ENCODE measurements around the gene ZFYVE27. TPM values are rescaled to one million over a fixed set of nuclear protein-coding genes. Genes with fewer than 3 reads are reported as not detected.
A peak's percentile ranks its signal among the peaks of the same experiment; 100 is the strongest.

ZFYVE27 gene
- total and polyA plus RNA-seq, 2 donors (not counting 3 experiments of a cell fraction or from before 2014, with no cell fraction given): 16.3 to 24.2 TPM

GRCh38 chr10:97714401-97715258 lies 22.3 kb upstream of the ZFYVE27 start:
- intact Hi-C loops (cut with micrococcal nuclease) (no loop called here), dilution Hi-C loops (cut with MboI; ENCODE audit: extremely low pct_ligation_motif_present, low sequenced_read_pairs) (no loop called here)
- FAIRE-seq: peak; percentile 93
- Histone ChIP-seq H3K27ac (ENCODE audit: insufficient read depth, low read depth, low read length) (peak overlapping the region; percentile 39), H2AFZ (ENCODE audit: low read depth, low read length) (peak overlapping the region; percentile 1), H3K27me3 (ENCODE audit: control insufficient read depth in 2 of 2, insufficient read depth in 2 of 2, low read length in 2 of 2) (no peaks in the 10 kb centered on the region), H3K9me3 (replicated peaks; ENCODE audit: control insufficient read depth, insufficient read depth, low read length) (no peaks in the 10 kb centered on the region), H3K36me3 (ENCODE audit: control insufficient read depth in 2 of 2, extremely low read depth in 1 of 2, insufficient read depth in 2 of 2, low read length in 2 of 2) (peaks cover 0 to 16% of the 10 kb centered on the region in 2 experiments), H3K4me3 (replicated peaks in 1 of 3; ENCODE audit: insufficient read depth in 1 of 3, low read depth in 1 of 3, low read length in 3 of 3) (peak overlapping the region; percentile 14 to 62 (median 28)), H4K20me1 (replicated peaks; ENCODE audit: control insufficient read depth, extremely low read depth, insufficient read depth, low read length) (no peaks in the 10 kb centered on the region), H3K9ac (replicated peaks; ENCODE audit: extremely low read depth, insufficient read depth, low read length) (peak overlapping the region; percentile 62), H3K79me2 (ENCODE audit: control insufficient read depth, insufficient read depth, low read length) (peaks cover 34% of the 10 kb centered on the region), H3K4me1 (ENCODE audit: control insufficient read depth, extremely low read depth, insufficient read depth, low read length) (peaks cover 22% of the 10 kb centered on the region), H3K4me2 (ENCODE audit: insufficient read depth, low read length) (peak overlapping the region; percentile 81), H3K9me1 (replicated peaks; ENCODE audit: control insufficient read depth, extremely low read depth, insufficient read depth, low read length) (no peaks in the 10 kb centered on the region)
- CTCF ChIA-PET: interaction anchor here (1.1 to 18.5 kb wide), 6 partner anchors 12 to 39 kb away, joined by 3 to 863 read pairs (median 5); partner anchors contain the start of genes AVPI1 and ZFYVE27
- no TSS peak for BruUV-seq (replicated peaks)
- POLR2A ChIA-PET: interaction anchor here (1.0 to 1.4 kb wide), 2 partner anchors 12 to 27 kb away, joined by 4 to 5 read pairs; partner anchors contain the start of gene AVPI1
- DNase-seq (ENCODE audit: low read depth, low spot score): peak; percentile 58
- peak; percentile 62 for TF ChIP-seq POLR2AphosphoS5 (IDR thresholded peaks at IDR 0.05; ENCODE audit: insufficient read depth, low read depth, low read length)
- no peak for TF ChIP-seq POLR2A (IDR thresholded peaks at IDR 0.05; ENCODE audit: low read depth, low read length)

DNA sequence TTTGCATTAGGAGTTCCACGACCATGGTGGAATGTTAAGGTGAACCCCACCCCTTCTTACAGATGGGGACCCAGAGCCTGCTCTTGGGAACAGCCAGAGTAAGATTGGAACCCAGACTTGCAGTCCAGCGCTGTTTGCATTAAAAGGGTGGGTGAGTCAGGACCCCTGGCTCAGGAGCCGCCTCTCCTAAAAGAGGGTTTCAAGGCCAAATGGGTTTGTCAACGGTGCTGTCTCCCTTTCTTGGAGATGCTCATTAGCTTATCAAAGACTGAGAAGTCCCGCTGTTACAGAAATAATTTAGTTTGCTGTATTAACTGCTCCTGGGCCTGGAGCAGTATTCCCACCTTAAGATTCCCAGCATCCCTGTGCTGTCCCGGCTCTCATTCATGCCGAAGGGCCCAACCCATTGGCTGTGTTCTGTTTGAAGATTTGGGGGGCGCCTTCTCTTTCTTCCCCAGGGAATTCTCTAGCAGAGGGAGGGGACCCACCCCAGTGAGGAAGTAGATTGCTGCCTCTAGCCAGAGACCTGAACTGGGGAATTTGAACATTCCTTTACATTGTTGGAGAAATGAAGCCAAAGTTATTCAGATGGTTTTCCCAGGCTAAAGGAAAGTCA lies 21.6 kb upstream of the ZFYVE27 start:
- dilution Hi-C loops (cut with MboI; ENCODE audit: extremely low pct_ligation_motif_present, low sequenced_read_pairs): no loop called here
- H3K27me3 ChIP-seq (ENCODE audit: control insufficient read depth in 2 of 2, insufficient read depth in 2 of 2, low read length in 2 of 2): no peaks in the 10 kb centered on the region
- H3K9ac ChIP-seq (replicated peaks; ENCODE audit: extremely low read depth, insufficient read depth, low read length): peak overlapping the region; percentile 62
- DNase-seq (ENCODE audit: low read depth, low spot score) (no peak), FAIRE-seq (peak; percentile 74)
- H4K20me1 ChIP-seq (replicated peaks; ENCODE audit: control insufficient read depth, extremely low read depth, insufficient read depth, low read length): no peaks in the 10 kb centered on the region
- peak overlapping the region; percentile 81 for H3K4me2 ChIP-seq (ENCODE audit: insufficient read depth, low read length)
- no peaks in the 10 kb centered on the region for H3K9me1 ChIP-seq (replicated peaks; ENCODE audit: control insufficient read depth, extremely low read depth, insufficient read depth, low read length)
- ChIA-PET POLR2A (interaction anchor here (1.0 to 1.4 kb wide), 2 partner anchors 12 to 28 kb away, joined by 4 to 5 read pairs; partner anchors contain the start of gene AVPI1), CTCF (interaction anchor here (4.2 to 21.8 kb wide), 3 partner anchors 6 to 13 kb away, joined by 30 to 863 read pairs (median 863); partner anchors contain the start of genes MARVELD1 and ZFYVE27)
- H3K9me3 ChIP-seq (replicated peaks; ENCODE audit: control insufficient read depth, insufficient read depth, low read length): no peaks in the 10 kb centered on the region
- no peak overlapping the region for H2AFZ ChIP-seq (ENCODE audit: low read depth, low read length)
- peak overlapping the region; percentile 14 to 62 (median 28) for H3K4me3 ChIP-seq (replicated peaks in 1 of 3; ENCODE audit: insufficient read depth in 1 of 3, low read depth in 1 of 3, low read length in 3 of 3)
- peaks cover 34% of the 10 kb centered on the region for H3K79me2 ChIP-seq (ENCODE audit: control insufficient read depth, insufficient read depth, low read length)
- TF ChIP-seq JUN (IDR thresholded peaks at IDR 0.05; ENCODE audit: borderline replicate concordance, insufficient read depth, insufficient read length, low read depth): no peak
- no peak for TF ChIP-seq POLR2A (IDR thresholded peaks at IDR 0.05; ENCODE audit: low read depth, low read length)
- TF ChIP-seq FOS (IDR thresholded peaks at IDR 0.05; ENCODE audit: borderline replicate concordance, insufficient read depth, low read length): no peak
- no peak for TF ChIP-seq MYC (IDR thresholded peaks at IDR 0.05; ENCODE audit: low read depth, low read length)
- no peak for TF ChIP-seq POLR2AphosphoS5 (IDR thresholded peaks at IDR 0.05; ENCODE audit: insufficient read depth, low read depth, low read length)
- no peak for TF ChIP-seq MAX (IDR thresholded peaks at IDR 0.05; ENCODE audit: insufficient read depth, insufficient read length)
- no peak for TF ChIP-seq GATA2 (IDR thresholded peaks at IDR 0.05; ENCODE audit: insufficient read depth, insufficient read length, low read depth, low read length)
- H3K36me3 ChIP-seq (ENCODE audit: control insufficient read depth in 2 of 2, extremely low read depth in 1 of 2, insufficient read depth in 2 of 2, low read length in 2 of 2): peaks cover 0 to 16% of the 10 kb centered on the region in 2 experiments
- TSS peak; percentile 34 for BruUV-seq (replicated peaks)
- peak overlapping the region; percentile 2 for H3K27ac ChIP-seq (ENCODE audit: insufficient read depth, low read depth, low read length)
- intact Hi-C loops (cut with micrococcal nuclease): no loop called here
- H3K4me1 ChIP-seq (ENCODE audit: control insufficient read depth, extremely low read depth, insufficient read depth, low read length): peaks cover 22% of the 10 kb centered on the region
